Right lobe of liver (tissue), 6 donors: ENCODE data around the gene TCN1. TPM values are rescaled to one million over a fixed set of nuclear protein-coding genes. Genes with fewer than 3 reads are reported as not detected.

Experiments
- ATAC-seq, 4 donors: fragments of 200-7000 bp; cut with Tn5 transposase; one replicate each; pipeline ENCODE4 v1.9.1; 2020; ENCODE audit warnings: mild to moderate bottlenecking in 4 of 4, moderate library complexity in 4 of 4
- DNase-seq, 3 donors: peaks; one replicate each; pipeline ENCODE4 v3.0.0-alpha.2; 2020
- H3K27ac ChIP-seq, 3 donors: fragments of 200-600 bp; one replicate each; pipeline ENCODE4 v1.8.0; 2022
- H3K27me3 ChIP-seq, 2 donors: fragments of 200-600 bp; one replicate each; pipeline ENCODE4 v1.8.0; 2022
- H3K36me3 ChIP-seq, 4 donors: fragments of 200-600 bp; sonication (generic) in 1 of 4; one replicate each; pipeline versions ENCODE4 v1.5.1 to v1.8.0; 2017 to 2022; ENCODE audit warnings: control low read depth in 1 of 4
- H3K4me1 ChIP-seq, 4 donors: fragments of 200-600 bp; sonication (generic) in 1 of 4; one replicate each; pipeline versions ENCODE4 v1.5.1 to v1.8.0; 2017 to 2022; ENCODE audit warnings: control low read depth in 1 of 4
- H3K4me3 ChIP-seq, 3 donors: fragments of 200-600 bp; one replicate each; pipeline ENCODE4 v1.8.0; 2022
- H3K9me3 ChIP-seq, 4 donors: fragments of 200-600 bp; sonication (generic) in 1 of 4; one replicate each; pipeline versions ENCODE4 v1.5.1 to v1.8.0; 2017 to 2022; ENCODE audit warnings: control low read depth in 1 of 4
- POLR2A ChIP-seq: fragments of 450-650 bp; IDR thresholded peaks from one replicate; pipeline ENCODE4 v1.6.1; 2017; ENCODE audit warnings: antibody characterized with exemption, mild to moderate bottlenecking
- WGBS: methylation state at CpG from one replicate; pipeline ENCODE4 v1.1.6; 2018; ENCODE audit warnings: low coverage, low lambda C conversion rate; ENCODE audit not compliant: insufficient coverage; ENCODE audit errors: missing lambda C conversion rate; 5-methylcytosine and 5-hydroxymethylcytosine counted together
- intact Hi-C, 2 donors: fragments of 100-400 bp; cut with DNase I; formaldehyde crosslinking; loops; one replicate each; pipeline versions ENCODE4 v1.11.2 to v1.14.1; 2022
- total RNA-seq, 6 experiments: library from RNA; depleted of rRNA in 2 of 6; stranded (reverse); fragments of >200 nt in 2 of 6; fragmentation: NEBNext Ultra II Directional in 3 of 6; extraction: Animal tissue kit (Norgen Biotek cat#: 25700) in 3 of 6; gene quantifications; one replicate each; pipeline versions ENCODE4 v1.1.0 to v1.2.4, GENCODE V29; 2016 to 2023
- TF ChIP-seq, protein P1 (sequence below), 4 donors: fragments of 200-600 bp in 3 of 4; fragments of 450-650 bp in 1 of 4; IDR thresholded peaks; one replicate each; pipeline versions ENCODE4 v1.5.1 to v1.8.0; 2016 to 2022; ENCODE audit warnings: antibody characterized with exemption in 4 of 4, mild to moderate bottlenecking in 2 of 4
- donor health status: DM: no; HTN: yes; CAD: no.
- donor health status: DM: no; HTN: no; CAD: no.
- donor health status: DM: no; HTN: no; CAD: no.
- donor health status: DM: no; HTN: yes; CAD: no.
- donor health status: DM: no; HTN: yes; CAD: no.

The TCN1 gene
- total RNA-seq, 6 experiments from 2014 or later = 0.55 to 0.62 TPM; not detected in 4

GRCh38 chr11:59842316-59842715, 24.0 kb downstream of the TCN1 start:
- Histone ChIP-seq H3K4me1 (no peaks in the 10 kb centered on the region), H3K27ac (no peak overlapping the region), H3K36me3 (no peaks in the 10 kb centered on the region), H3K9me3 (no peaks in the 10 kb centered on the region), H3K4me3 (no peak overlapping the region), H3K27me3 (no peaks in the 10 kb centered on the region)
- DNase-seq (no peak), ATAC-seq (no peak)
- intact Hi-C loops = no loop called here
- WGBS = 59% methylated on average over 9 of the region's 12 CpGs
- TF ChIP-seq, protein P1, sequence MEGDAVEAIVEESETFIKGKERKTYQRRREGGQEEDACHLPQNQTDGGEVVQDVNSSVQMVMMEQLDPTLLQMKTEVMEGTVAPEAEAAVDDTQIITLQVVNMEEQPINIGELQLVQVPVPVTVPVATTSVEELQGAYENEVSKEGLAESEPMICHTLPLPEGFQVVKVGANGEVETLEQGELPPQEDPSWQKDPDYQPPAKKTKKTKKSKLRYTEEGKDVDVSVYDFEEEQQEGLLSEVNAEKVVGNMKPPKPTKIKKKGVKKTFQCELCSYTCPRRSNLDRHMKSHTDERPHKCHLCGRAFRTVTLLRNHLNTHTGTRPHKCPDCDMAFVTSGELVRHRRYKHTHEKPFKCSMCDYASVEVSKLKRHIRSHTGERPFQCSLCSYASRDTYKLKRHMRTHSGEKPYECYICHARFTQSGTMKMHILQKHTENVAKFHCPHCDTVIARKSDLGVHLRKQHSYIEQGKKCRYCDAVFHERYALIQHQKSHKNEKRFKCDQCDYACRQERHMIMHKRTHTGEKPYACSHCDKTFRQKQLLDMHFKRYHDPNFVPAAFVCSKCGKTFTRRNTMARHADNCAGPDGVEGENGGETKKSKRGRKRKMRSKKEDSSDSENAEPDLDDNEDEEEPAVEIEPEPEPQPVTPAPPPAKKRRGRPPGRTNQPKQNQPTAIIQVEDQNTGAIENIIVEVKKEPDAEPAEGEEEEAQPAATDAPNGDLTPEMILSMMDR (IDR thresholded peaks at IDR 0.05) = no peak
- TF ChIP-seq POLR2A = no peak

GRCh38 chr11:59841514-59841913, 24.8 kb downstream of the TCN1 start:
- 81% methylated on average over 2 of the region's 2 CpGs for WGBS
- no peak overlapping the region for H3K4me3 ChIP-seq
- ATAC-seq (no peak), DNase-seq (no peak)
- no peaks in the 10 kb centered on the region for H3K36me3 ChIP-seq
- no peak overlapping the region for H3K27ac ChIP-seq
- no peak for TF ChIP-seq POLR2A
- TF ChIP-seq, protein P1 (IDR thresholded peaks at IDR 0.05) = no peak
- H3K9me3 ChIP-seq = no peaks in the 10 kb centered on the region
- no peaks in the 10 kb centered on the region for H3K27me3 ChIP-seq
- intact Hi-C loops = no loop called here
- no peaks in the 10 kb centered on the region for H3K4me1 ChIP-seq

- no peak overlapping the region for H3K27ac ChIP-seq
- DNase-seq = no peak
Observed at GRCh38 chr11:59839615-59840014, 26.7 kb downstream of the TCN1 start.

GRCh38 chr11:59833602-59834001, 32.7 kb downstream of the TCN1 start:
- 63% methylated on average over 2 of the region's 2 CpGs for WGBS
- TF ChIP-seq POLR2A = no peak
- TF ChIP-seq, protein P1 (IDR thresholded peaks at IDR 0.05) = no peak
- no peaks in the 10 kb centered on the region for H3K36me3 ChIP-seq
- no peak overlapping the region for H3K27ac ChIP-seq
- no peak overlapping the region for H3K4me3 ChIP-seq
- ATAC-seq = no peak
- H3K27me3 ChIP-seq = no peaks in the 10 kb centered on the region
- no peaks in the 10 kb centered on the region for H3K4me1 ChIP-seq
- intact Hi-C loops = no loop called here
- no peaks in the 10 kb centered on the region for H3K9me3 ChIP-seq
- no peak for DNase-seq

More at GRCh38 chr11:59839615-59840014, 26.7 kb downstream of the TCN1 start:
- H3K4me1 ChIP-seq = no peaks in the 10 kb centered on the region
- TF ChIP-seq POLR2A = no peak
- TF ChIP-seq, protein P1 (IDR thresholded peaks at IDR 0.05) = no peak
- no peaks in the 10 kb centered on the region for H3K36me3 ChIP-seq
- no peaks in the 10 kb centered on the region for H3K9me3 ChIP-seq
- no peak overlapping the region for H3K4me3 ChIP-seq
- intact Hi-C loops = no loop called here
- peak in 1 of 4 donors; percentile 17 for ATAC-seq
- H3K27me3 ChIP-seq = no peaks in the 10 kb centered on the region

DNA sequence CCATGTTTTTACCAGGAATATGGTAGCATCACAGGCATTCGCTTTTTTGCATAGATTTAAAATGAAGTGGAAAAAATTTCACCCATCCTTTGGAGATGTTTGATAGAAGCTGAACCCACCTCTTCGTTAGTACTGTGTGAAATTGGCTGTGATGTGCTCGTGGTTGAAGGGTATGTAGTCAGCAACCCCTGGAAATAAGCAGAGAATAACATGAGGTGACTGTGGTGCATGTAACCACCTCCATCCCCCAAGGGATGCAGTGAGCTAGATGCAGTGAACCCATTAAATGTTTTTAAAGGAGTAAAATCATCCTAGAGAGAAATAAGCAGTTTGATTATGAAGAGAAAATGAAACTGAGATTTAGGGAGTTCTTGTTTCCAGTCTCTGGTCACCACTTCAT, 36.9 kb downstream of the TCN1 start:
- 59% methylated on average over 3 of the region's 3 CpGs for WGBS
- H3K4me1 ChIP-seq = no peaks in the 10 kb centered on the region
- ATAC-seq (no peak), DNase-seq (no peak)
- H3K27ac ChIP-seq = no peak overlapping the region
- TF ChIP-seq, protein P1 (IDR thresholded peaks at IDR 0.05) = no peak
- TF ChIP-seq POLR2A = no peak
- H3K36me3 ChIP-seq = no peaks in the 10 kb centered on the region
- H3K27me3 ChIP-seq = no peaks in the 10 kb centered on the region
- H3K4me3 ChIP-seq = no peak overlapping the region
- intact Hi-C loops = no loop called here
- H3K9me3 ChIP-seq = no peaks in the 10 kb centered on the region
